ENCODE measurements around the gene DLL1. TPM values are rescaled to one million over a fixed set of nuclear protein-coding genes. Genes with fewer than 3 reads are reported as not detected.

Gene DLL1
- total RNA-seq, 2 donors from 2014 or later = 6.0 to 13.2 TPM

DNA sequence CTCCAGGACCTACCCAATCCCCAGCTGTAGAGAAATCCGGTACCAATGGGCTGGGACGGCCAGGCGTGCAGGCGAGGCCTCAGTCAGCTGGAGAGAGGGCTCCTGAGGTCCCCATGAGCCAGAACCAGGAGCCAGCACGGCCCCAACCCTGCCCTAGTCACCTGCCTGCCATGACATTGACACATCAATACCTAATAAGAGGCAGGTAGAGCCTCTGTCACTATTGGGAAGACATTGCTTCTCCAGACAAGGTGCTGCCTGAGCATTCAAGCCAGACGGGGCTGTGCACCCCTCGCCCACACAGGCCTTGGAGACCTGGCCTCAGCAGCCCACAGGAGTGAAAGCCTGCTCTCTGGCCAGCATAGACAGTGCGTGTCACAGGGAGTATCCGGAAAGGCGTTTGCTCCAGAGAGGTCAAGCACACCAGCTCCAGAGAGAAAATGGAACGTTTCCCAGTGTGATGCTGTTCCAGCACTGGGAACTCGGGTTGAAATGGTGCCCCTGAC, 3.5 kb downstream of the DLL1 start:
- H3K4me3 ChIP-seq = no peak overlapping the region
- no peak for ATAC-seq
- 80 to 82% methylated on average over 7 to 12 of the region's 12 CpGs for WGBS, 2 donors

DNA sequence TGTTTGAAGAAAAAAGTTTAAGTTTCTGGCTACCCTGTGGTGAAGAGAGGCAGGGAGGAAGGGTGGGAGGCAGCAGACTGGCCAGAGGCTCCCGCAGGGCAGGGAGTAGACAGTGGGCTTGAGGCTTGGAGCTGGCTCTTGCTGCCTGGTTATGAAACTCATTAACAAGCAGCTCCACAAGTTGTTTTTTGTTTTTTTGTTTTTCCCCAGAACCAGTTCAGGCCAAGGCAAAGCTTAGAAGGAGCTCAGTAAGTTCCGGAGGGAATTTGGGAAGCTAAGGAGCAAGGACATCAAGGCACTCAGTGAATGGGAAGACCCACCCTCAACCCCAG, 4.0 kb downstream of the DLL1 start:
- intact Hi-C loops (cut with DNase I) = no loop called here
- no peak for TF ChIP-seq POLR2A (IDR thresholded peaks at IDR 0.05)
- TF ChIP-seq, protein P1, sequence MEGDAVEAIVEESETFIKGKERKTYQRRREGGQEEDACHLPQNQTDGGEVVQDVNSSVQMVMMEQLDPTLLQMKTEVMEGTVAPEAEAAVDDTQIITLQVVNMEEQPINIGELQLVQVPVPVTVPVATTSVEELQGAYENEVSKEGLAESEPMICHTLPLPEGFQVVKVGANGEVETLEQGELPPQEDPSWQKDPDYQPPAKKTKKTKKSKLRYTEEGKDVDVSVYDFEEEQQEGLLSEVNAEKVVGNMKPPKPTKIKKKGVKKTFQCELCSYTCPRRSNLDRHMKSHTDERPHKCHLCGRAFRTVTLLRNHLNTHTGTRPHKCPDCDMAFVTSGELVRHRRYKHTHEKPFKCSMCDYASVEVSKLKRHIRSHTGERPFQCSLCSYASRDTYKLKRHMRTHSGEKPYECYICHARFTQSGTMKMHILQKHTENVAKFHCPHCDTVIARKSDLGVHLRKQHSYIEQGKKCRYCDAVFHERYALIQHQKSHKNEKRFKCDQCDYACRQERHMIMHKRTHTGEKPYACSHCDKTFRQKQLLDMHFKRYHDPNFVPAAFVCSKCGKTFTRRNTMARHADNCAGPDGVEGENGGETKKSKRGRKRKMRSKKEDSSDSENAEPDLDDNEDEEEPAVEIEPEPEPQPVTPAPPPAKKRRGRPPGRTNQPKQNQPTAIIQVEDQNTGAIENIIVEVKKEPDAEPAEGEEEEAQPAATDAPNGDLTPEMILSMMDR (IDR thresholded peaks at IDR 0.05) = no peak
- peaks cover 54% of the 10 kb centered on the region for H3K4me1 ChIP-seq
- DNase-seq (no peak), ATAC-seq (no peak)
- H3K4me3 ChIP-seq = no peak overlapping the region
- no peaks in the 10 kb centered on the region for H3K9me3 ChIP-seq
- WGBS, 2 donors = 43 to 46% methylated on average over 2 of the region's 2 CpGs
- H3K27ac ChIP-seq = peak overlapping the region in 3 of 4 donors; percentile 6 to 25 (median 18)
- H3K36me3 ChIP-seq (replicated peaks in 1 of 2; ENCODE audit: insufficient read depth in 1 of 2, low read depth in 2 of 2) = peaks cover 0 to 9% of the 10 kb centered on the region in 2 donors
- no peaks in the 10 kb centered on the region for H3K27me3 ChIP-seq

More for the DNA sequence above, 3.5 kb downstream of the DLL1 start:
- peak in 1 of 4 donors; percentile 17 for DNase-seq
- intact Hi-C loops (cut with DNase I) = no loop called here
- peak overlapping the region in 3 of 4 donors; percentile 6 to 25 (median 18) for H3K27ac ChIP-seq
- peaks cover 0 to 8% of the 10 kb centered on the region in 2 donors for H3K36me3 ChIP-seq (replicated peaks in 1 of 2; ENCODE audit: insufficient read depth in 1 of 2, low read depth in 2 of 2)
- TF ChIP-seq, protein P1 (IDR thresholded peaks at IDR 0.05) = no peak
- no peak for TF ChIP-seq POLR2A (IDR thresholded peaks at IDR 0.05)
- H3K27me3 ChIP-seq = no peaks in the 10 kb centered on the region
- peaks cover 59% of the 10 kb centered on the region for H3K4me1 ChIP-seq
- H3K9me3 ChIP-seq = no peaks in the 10 kb centered on the region

DNA sequence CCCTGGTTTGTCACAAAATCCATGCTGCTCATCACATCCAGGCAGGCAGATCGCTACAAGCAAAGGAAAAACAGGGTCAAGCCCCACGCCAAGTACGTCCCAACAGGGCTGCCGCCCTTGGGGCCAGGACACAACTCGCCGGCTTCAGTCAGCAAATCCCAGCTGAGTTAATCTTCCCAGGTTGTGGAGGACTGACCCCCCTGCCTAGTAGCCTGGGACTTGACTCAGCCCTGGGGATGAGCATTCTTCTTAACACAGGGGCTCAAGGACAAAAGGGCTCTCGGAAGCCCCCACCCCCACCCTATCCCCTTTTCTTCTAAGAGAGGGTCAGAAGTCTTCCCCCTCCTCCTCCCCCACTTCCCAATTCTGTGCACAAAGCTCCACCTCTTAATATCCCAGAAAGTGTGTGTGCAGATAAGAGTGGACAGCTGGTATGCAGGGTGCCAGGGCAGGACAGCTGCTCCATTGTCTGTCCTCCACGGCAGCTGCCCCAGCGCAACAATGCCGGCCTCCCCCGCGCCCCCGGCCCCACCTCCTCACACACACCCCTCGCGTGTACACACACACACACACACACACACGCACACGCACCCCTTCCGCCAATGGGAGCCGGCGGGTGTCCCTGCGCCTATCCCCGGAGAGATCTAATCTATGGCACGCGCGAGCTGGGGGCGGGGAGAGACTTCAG, 4.5 kb downstream of the DLL1 start:
- Histone ChIP-seq H3K9me3 (no peaks in the 10 kb centered on the region), H3K36me3 (replicated peaks in 1 of 2; ENCODE audit: insufficient read depth in 1 of 2, low read depth in 2 of 2) (peaks cover 0 to 9% of the 10 kb centered on the region in 2 donors), H3K4me1 (peaks cover 48% of the 10 kb centered on the region), H3K4me3 (no peak overlapping the region), H3K27ac (peak overlapping the region in 3 of 4 donors; percentile 6 to 25 (median 18)), H3K27me3 (no peaks in the 10 kb centered on the region)
- intact Hi-C loops (cut with DNase I) = no loop called here
- TF ChIP-seq, protein P1 (IDR thresholded peaks at IDR 0.05) = no peak
- TF ChIP-seq POLR2A (IDR thresholded peaks at IDR 0.05) = no peak
- ATAC-seq (peak; percentile 23), DNase-seq (peak; percentile 44 to 58 (median 53))
- WGBS, 2 donors = 20 to 29% methylated on average over 10 to 26 of the region's 26 CpGs

DNA sequence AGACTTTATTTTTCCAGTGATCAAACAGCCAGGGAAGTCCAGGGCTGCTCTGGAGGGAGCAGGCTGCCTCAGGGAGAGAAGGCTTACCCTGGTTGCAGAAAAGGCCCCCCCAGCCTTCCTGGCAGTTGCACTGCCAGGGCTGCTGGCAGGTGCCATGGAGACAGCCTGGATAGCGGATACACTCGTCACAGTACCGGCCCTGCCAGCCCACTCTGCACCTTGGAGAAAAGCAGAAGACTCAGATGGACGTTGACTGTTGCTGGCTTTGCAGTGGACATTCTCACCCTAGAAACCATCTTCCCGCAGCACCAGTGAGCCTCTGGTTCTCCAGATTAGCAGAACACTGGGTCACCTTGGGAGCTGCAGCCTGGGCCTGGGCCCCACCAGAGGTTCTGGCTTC, 5.4 kb downstream of the DLL1 start:
- Histone ChIP-seq H3K4me1 (peaks cover 48% of the 10 kb centered on the region), H3K4me3 (no peak overlapping the region), H3K36me3 (replicated peaks in 1 of 2; ENCODE audit: insufficient read depth in 1 of 2, low read depth in 2 of 2) (peaks cover 0 to 9% of the 10 kb centered on the region in 2 donors), H3K27me3 (no peaks in the 10 kb centered on the region), H3K27ac (no peak overlapping the region), H3K9me3 (no peaks in the 10 kb centered on the region)
- ATAC-seq = no peak
- WGBS, 2 donors = 73 to 79% methylated on average over 5 of the region's 5 CpGs
- no peak for TF ChIP-seq POLR2A (IDR thresholded peaks at IDR 0.05)
- TF ChIP-seq, protein P1 (IDR thresholded peaks at IDR 0.05) = no peak
- DNase-seq = peak in 1 of 4 donors; percentile 8
- intact Hi-C loops (cut with DNase I) = no loop called here

Data from body of pancreas (tissue), 4 donors.